Stimulated activated naive CD8-positive, alpha-beta T cell treated with anti-CD3 and anti-CD28 coated beads, Interleukin-15, Interleukin-2, amounts not matched to agents 100 ng/mL and 50 ng/mL, for 24 hours (primary cell): ENCODE results near the gene CRMP1.
"Not testable (repeated sequence)": the region's sequence is repeated elsewhere in the genome, so short reads cannot be mapped to it uniquely, and the experiment has no call there.

Experiments
- H3K27ac Mint-ChIP-seq: one replicate; pipeline ENCODE4 v1.8.0; 2021; ENCODE audit warnings: mild to moderate bottlenecking, mixed read lengths
- H3K27me3 Mint-ChIP-seq: one replicate; pipeline ENCODE4 v1.8.0; 2021; ENCODE audit warnings: mixed read lengths
- H3K36me3 Mint-ChIP-seq: one replicate; pipeline ENCODE4 v1.8.0; 2021; ENCODE audit warnings: low read depth, mixed read lengths
- H3K4me1 Mint-ChIP-seq: one replicate; pipeline ENCODE4 v1.8.0; 2021; ENCODE audit warnings: low read depth, mixed read lengths
- H3K4me3 Mint-ChIP-seq: one replicate; pipeline ENCODE4 v1.8.0; 2021; ENCODE audit warnings: mild to moderate bottlenecking, mixed read lengths
- H3K9me3 Mint-ChIP-seq: one replicate; pipeline ENCODE4 v1.8.0; 2021; ENCODE audit warnings: mixed read lengths

Gene CRMP1

DNA sequence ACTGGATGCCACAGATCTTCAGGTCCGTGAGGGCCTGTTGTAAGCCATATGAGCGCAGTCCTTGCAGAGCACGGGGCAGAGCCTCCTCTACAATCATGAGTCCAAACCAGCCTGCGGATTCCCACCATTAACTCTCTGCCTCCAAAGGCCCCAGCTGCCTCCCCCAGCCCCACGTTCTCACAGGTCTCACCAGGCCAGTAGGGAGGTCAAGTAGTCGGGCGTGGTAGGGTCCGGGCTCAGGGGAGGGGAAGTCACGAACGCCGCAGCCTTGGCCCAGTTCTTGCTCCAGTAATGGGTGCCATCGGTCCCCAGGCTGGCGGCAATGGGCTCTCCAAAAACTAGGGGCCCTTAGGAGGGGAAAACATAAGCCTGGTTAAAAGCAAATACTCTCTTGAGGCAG lies 53.6 kb downstream of the CRMP1 start:
- Mint-ChIP-seq H3K4me3 (no peak overlapping the region), H3K4me1 (no peaks in the 10 kb centered on the region), H3K27ac (no peak overlapping the region), H3K9me3 (no peaks in the 10 kb centered on the region), H3K27me3 (no peaks in the 10 kb centered on the region), H3K36me3 (no peaks in the 10 kb centered on the region)

- H3K36me3 Mint-ChIP-seq, H3K27ac Mint-ChIP-seq, H3K4me1 Mint-ChIP-seq, H3K9me3 Mint-ChIP-seq, H3K27me3 Mint-ChIP-seq, H3K4me3 Mint-ChIP-seq: not testable (repeated sequence)
Observed at GRCh38 chr4:5837483-5837882, 55.4 kb downstream of the CRMP1 start.

DNA sequence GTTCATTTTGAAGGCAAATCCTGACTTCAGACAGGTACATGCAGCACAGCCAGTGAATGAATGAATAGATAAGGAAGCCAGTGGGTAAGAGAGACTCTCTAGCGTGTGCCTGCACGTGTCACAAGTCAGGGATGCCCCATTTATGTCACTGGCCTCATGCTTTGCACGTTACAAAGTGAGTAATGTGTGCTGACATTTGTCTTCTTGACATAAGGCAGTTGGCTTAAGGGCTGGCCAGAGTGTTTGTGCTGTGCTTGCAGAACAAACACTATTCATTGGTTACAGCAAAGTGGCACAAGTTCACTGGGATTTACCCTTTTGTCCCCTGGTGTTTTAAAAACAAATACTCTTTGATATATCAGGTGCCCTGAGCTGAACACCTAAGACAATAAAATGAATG lies 55.9 kb downstream of the CRMP1 start:
- no peaks in the 10 kb centered on the region for H3K4me1 Mint-ChIP-seq
- no peak overlapping the region for H3K4me3 Mint-ChIP-seq
- H3K27ac Mint-ChIP-seq: no peak overlapping the region
- no peaks in the 10 kb centered on the region for H3K9me3 Mint-ChIP-seq
- H3K36me3 Mint-ChIP-seq: no peaks in the 10 kb centered on the region
- H3K27me3 Mint-ChIP-seq: no peaks in the 10 kb centered on the region

GRCh38 chr4:5828005-5828391 lies 64.9 kb downstream of the CRMP1 start:
- H3K36me3 Mint-ChIP-seq: no peaks in the 10 kb centered on the region
- H3K27me3 Mint-ChIP-seq: no peaks in the 10 kb centered on the region
- H3K27ac Mint-ChIP-seq: no peak overlapping the region
- no peaks in the 10 kb centered on the region for H3K9me3 Mint-ChIP-seq
- H3K4me1 Mint-ChIP-seq: peaks cover 2% of the 10 kb centered on the region
- no peak overlapping the region for H3K4me3 Mint-ChIP-seq

- Mint-ChIP-seq H3K9me3 (no peaks in the 10 kb centered on the region), H3K4me1 (peaks cover 7% of the 10 kb centered on the region), H3K27ac (no peak overlapping the region), H3K36me3 (no peaks in the 10 kb centered on the region), H3K27me3 (no peaks in the 10 kb centered on the region), H3K4me3 (no peak overlapping the region)
Observed at GRCh38 chr4:5827108-5828004, 65.5 kb downstream of the CRMP1 start.

GRCh38 chr4:5826437-5827107 lies 66.3 kb downstream of the CRMP1 start:
- H3K4me3 Mint-ChIP-seq: no peak overlapping the region
- no peaks in the 10 kb centered on the region for H3K36me3 Mint-ChIP-seq
- H3K9me3 Mint-ChIP-seq: no peaks in the 10 kb centered on the region
- H3K27ac Mint-ChIP-seq: no peak overlapping the region
- H3K4me1 Mint-ChIP-seq: peaks cover 7% of the 10 kb centered on the region
- H3K27me3 Mint-ChIP-seq: no peaks in the 10 kb centered on the region

DNA sequence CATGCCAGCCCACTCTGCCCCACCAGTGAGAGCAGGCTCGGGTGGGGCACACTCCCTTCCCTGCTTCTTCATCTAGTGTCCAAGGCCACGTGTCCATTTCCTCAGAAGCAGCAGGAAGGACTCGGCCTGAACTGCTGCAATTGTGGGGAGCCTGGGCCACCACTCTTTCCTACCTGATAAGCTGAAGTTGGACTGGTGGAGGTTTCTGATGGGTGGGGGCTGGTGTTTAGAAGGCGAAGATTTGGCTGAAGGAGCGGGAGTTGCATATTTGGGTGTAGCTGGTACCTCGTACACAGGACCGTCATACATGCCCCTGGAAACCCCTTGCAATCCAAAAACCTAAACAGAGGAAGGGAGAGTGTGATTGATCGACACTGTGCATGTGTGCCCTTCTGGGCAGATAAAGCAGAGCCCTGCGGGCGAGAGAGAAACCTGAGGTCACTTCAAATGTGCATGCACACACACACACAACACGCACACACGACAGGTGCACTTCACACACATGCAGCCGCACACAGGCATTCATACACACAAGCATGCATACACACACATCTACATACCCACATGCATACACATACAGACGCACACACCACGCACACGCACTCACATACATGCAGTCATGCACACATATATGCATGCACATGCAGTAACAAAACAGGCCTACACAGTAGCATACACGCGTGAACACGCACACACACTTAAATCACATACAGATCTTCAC lies 67.4 kb downstream of the CRMP1 start:
- no peak overlapping the region for H3K4me3 Mint-ChIP-seq
- H3K27me3 Mint-ChIP-seq: no peaks in the 10 kb centered on the region
- H3K27ac Mint-ChIP-seq: no peak overlapping the region
- peaks cover 7% of the 10 kb centered on the region for H3K4me1 Mint-ChIP-seq
- no peaks in the 10 kb centered on the region for H3K36me3 Mint-ChIP-seq
- no peaks in the 10 kb centered on the region for H3K9me3 Mint-ChIP-seq

- Mint-ChIP-seq H3K9me3 (no peaks in the 10 kb centered on the region), H3K27me3 (no peaks in the 10 kb centered on the region), H3K4me1 (peaks cover 7% of the 10 kb centered on the region), H3K36me3 (no peaks in the 10 kb centered on the region), H3K4me3 (no peak overlapping the region), H3K27ac (no peak overlapping the region)
Observed at GRCh38 chr4:5824635-5825034, 68.3 kb downstream of the CRMP1 start.

GRCh38 chr4:5824227-5824626 lies 68.7 kb downstream of the CRMP1 start:
- Mint-ChIP-seq H3K9me3 (no peaks in the 10 kb centered on the region), H3K36me3 (no peaks in the 10 kb centered on the region), H3K27me3 (no peaks in the 10 kb centered on the region), H3K4me1 (peaks cover 7% of the 10 kb centered on the region), H3K27ac (no peak overlapping the region), H3K4me3 (no peak overlapping the region)

- no peaks in the 10 kb centered on the region for H3K36me3 Mint-ChIP-seq
- H3K4me1 Mint-ChIP-seq: peaks cover 7% of the 10 kb centered on the region
- H3K27ac Mint-ChIP-seq: no peak overlapping the region
- no peak overlapping the region for H3K4me3 Mint-ChIP-seq
- H3K27me3 Mint-ChIP-seq: no peaks in the 10 kb centered on the region
- no peaks in the 10 kb centered on the region for H3K9me3 Mint-ChIP-seq
Observed at GRCh38 chr4:5823542-5824211, 69.2 kb downstream of the CRMP1 start.

GRCh38 chr4:5822619-5823018 lies 70.3 kb downstream of the CRMP1 start:
- no peaks in the 10 kb centered on the region for H3K36me3 Mint-ChIP-seq
- H3K9me3 Mint-ChIP-seq: no peaks in the 10 kb centered on the region
- peaks cover 7% of the 10 kb centered on the region for H3K4me1 Mint-ChIP-seq
- H3K27ac Mint-ChIP-seq: no peak overlapping the region
- no peak overlapping the region for H3K4me3 Mint-ChIP-seq
- no peaks in the 10 kb centered on the region for H3K27me3 Mint-ChIP-seq

DNA sequence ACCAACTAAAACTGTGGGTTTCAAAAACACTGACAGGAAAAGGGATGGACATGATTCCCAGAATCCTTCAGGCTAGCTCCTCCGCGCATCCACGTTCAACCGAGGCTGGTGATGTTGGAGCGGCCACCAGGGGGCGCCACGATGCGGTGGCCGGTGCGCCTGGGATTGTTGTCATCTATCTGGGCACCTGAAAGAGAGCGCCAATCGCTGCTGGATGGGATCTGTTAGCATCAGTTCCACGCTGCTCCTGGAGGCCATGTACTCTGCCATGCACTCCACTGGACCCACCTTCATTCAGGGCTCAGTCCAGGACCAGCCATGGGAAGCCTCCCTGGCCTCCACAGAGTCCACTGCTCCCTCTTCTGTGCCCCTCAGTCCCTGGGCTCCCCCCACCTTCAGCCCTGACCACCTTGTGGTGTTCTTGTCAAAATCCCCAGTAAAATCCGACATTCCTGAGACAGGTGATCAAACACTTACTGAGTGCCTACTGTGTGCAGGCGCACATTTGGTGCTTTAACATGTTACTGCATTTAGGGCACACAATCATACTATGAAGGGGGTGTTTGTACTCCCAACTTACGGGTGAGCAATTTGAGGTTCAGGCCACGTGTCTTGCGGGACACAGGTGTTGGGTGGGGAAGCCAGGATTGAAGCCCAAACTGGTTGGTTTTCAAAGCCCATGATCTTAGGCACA lies 71.1 kb downstream of the CRMP1 start:
- Mint-ChIP-seq H3K36me3 (no peaks in the 10 kb centered on the region), H3K9me3 (no peaks in the 10 kb centered on the region), H3K4me1 (peaks cover 7% of the 10 kb centered on the region), H3K27ac (no peak overlapping the region), H3K27me3 (no peaks in the 10 kb centered on the region), H3K4me3 (no peak overlapping the region)

DNA sequence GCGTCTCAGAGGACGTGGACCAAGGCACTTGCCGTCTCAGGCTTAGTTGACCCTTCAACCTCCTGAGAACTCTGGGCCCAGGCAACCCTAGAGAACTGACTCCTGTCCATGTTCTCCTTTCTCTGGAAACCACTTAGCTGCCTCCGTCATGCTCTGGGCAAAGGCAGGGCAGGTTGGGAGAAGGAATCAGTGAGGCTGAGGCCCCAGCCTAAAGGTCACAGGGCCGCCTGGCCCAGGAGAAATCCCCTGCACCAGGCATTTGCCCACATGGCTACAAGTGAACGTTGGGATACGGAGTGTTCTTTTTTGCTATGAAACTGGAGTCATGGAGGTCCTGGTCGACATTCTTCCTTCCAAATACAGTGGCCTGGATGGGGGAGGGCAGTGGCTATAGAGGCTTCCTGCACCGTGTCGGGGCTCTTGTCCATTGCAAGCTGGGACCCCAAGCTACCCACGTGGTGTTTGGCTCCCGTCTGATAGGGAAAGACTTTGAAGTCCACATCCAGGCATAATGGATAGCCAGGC lies 76.0 kb downstream of the CRMP1 start:
- no peak overlapping the region for H3K27ac Mint-ChIP-seq
- no peaks in the 10 kb centered on the region for H3K27me3 Mint-ChIP-seq
- H3K9me3 Mint-ChIP-seq: no peaks in the 10 kb centered on the region
- H3K4me1 Mint-ChIP-seq: no peaks in the 10 kb centered on the region
- H3K36me3 Mint-ChIP-seq: no peaks in the 10 kb centered on the region
- H3K4me3 Mint-ChIP-seq: no peak overlapping the region

GRCh38 chr4:5816101-5816500 lies 76.8 kb downstream of the CRMP1 start:
- H3K4me3 Mint-ChIP-seq: no peak overlapping the region
- H3K36me3 Mint-ChIP-seq: no peaks in the 10 kb centered on the region
- H3K9me3 Mint-ChIP-seq: no peaks in the 10 kb centered on the region
- H3K27me3 Mint-ChIP-seq: no peaks in the 10 kb centered on the region
- no peak overlapping the region for H3K27ac Mint-ChIP-seq
- no peaks in the 10 kb centered on the region for H3K4me1 Mint-ChIP-seq
